Stimulated activated CD8-positive, alpha-beta memory T cell treated with anti-CD3 and anti-CD28 coated beads, Interleukin-12 subunit alpha, Interleukin-12 subunit beta, amount 100 ng/mL, for 1 hour (primary cell): Measurements from ENCODE around the gene POP5.
A peak's percentile ranks its signal among the peaks of the same experiment; 100 is the strongest.

Source experiments
- DNase-seq: peaks from one replicate; pipeline ENCODE4 v3.0.0-alpha.2; 2020; ENCODE audit warnings: low read depth

Gene POP5

DNA sequence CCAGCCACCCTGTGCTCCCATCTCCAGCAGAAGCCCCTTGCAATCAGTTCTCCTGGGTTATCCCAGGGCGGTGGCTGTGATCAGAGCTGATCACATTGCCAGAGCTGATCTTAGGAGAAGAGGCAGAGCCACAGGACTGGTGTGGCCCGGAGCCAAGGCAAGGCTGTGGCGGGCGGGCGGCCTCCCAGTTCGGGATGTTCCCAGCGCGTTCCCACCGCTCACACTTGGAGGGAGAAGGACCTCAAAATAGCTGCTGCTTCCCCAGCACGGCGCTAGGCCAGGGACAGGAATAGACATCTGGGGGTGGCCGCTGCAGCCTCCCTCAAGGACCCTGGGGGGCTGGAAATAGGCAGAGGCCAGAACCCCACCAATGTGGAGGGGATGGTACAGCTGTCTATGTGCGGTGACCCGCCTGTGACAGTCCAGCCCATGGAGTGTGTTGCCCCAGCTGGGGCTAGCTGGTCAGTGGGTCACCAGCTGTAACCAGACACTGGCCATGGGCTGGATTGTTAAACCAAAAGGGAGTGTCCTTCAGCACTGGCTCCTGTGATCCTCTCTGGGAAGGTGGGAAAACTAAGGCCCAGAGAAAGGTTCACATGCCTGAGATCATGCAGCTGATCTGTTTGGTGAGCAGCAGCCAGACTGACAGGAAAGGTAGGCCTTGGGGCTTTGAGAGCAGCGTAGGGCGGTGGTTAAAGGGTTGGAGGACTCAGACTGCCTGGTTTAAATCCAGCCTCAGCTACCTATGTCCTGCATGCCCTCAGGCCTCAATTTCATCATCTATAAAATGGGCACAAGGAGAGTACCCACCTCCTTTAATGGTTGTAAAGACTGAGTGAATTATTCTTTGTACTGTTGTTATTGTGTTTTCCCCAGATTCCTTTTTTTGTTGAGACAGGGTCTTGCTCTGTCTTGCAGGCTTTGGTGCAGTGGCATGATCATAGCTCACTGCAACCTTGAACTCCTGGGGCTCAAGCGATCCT lies 8.0 kb upstream of the POP5 start:
- no peak for DNase-seq

DNA sequence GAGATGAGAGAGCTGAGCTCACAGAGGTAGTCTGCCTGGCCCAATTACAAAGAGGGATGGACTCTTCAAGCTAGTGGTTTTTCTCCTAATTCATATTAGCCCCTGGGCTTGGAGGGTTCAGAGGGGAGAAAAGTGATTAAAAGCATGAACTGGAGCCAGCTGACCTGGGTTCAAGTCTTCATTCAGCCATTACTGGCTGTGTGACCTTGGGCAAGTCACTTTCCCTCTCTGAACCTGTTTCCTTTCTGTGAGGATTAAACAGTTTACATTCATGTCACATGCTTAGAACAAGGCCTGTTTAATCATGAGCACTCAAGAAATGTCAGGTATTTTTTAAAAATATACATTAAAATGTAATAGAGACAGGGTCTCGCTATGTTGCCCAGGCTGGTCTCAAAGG lies 7.2 kb upstream of the POP5 start:
- no peak for DNase-seq

GRCh38 chr12:120586860-120587259 lies 5.7 kb upstream of the POP5 start:
- DNase-seq, result no peak

- no peak for DNase-seq
Observed at GRCh38 chr12:120586206-120586605, 5.0 kb upstream of the POP5 start.

DNA sequence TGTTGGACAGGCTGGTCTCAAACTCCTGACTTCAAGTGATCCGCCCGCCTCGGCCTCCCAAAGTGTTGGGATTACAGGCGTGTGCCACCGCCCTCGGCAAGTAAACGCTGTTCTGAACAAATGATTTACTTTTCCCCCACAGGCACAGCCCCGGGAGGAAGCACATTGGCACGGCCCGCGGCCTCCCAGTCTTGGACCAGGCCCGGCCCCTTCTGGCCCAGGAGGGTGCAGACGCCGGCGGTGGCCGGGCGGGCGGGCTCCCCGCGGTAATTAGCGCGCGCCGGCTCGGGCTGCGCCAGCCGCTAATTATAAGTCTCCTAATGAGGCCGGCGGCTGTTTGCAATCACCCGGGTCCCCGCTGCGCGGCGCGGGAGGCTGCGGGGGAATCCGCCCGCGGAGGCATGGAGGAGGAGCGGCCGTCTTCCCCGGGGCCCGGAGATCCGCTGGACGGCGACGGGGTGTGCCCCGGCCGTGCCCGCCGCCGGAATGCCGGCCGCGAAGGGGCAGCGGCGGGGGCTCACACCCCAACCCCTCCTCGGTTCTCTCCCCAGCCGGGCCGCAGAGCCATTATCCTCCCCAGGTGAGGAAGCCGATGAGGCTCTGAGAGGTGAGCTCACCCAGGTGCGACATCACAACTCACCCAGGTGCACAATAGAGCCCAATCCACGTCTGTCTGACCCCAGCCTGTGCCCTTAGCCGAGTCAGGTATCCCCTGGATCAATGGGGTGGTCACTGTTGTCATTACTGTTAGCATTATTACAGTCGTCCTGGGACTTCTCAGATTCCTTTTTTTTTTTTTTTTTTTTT lies 3.3 kb upstream of the POP5 start:
- DNase-seq, result peak; percentile 16

DNA sequence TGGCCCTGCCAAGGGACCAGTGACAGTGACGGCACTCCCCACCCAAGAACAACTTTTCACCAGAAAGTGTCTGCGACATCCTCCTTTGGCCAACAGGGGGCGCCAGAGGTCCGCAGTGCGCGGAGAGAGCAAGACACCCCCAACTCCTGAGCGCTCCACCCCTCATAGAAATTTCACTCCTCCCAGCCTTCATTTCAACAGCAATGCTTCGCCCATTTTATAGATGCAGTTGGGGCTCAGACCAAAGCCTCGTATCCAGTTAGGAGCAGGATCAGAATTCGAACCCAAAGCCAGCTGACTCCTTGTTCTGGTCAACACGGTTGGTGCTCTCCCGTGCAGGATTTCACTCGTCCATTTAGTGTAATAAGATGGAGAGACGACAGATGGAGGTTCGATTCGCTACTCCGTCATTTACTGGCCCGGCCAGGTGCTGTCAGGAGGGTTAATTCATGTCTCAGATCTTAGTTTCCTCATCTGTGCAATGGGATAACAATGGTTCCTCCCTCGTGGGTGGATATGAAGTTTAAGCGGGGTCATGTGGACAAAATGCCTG lies 2.4 kb upstream of the POP5 start:
- peak; percentile 75 for DNase-seq

- DNase-seq, result no peak
Observed at GRCh38 chr12:120581998-120582397, 796 bp upstream of the POP5 start.

DNA sequence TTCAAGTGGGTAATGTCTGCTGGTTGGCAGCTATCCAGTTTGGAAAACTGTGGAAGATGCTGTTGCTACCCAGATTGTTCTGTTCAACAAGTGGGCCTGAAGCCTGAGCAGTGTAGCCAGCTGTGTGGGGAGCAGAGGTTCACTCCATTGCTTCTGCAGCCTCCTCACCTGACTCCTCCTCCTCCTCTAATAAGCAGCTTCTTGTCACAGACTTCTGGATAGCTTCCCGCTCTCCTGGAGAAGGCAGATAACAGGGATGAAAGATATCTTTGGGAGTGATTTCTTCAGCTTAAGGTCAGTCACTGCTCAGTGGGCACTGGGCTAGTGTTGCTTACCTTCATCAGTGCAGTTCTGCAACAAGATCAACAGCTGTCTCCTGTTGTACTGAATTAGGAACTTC lies 2.0 kb downstream of the POP5 start:
- DNase-seq, result no peak

GRCh38 chr12:120574106-120574505 lies 7.1 kb downstream of the POP5 start:
- no peak for DNase-seq

DNA sequence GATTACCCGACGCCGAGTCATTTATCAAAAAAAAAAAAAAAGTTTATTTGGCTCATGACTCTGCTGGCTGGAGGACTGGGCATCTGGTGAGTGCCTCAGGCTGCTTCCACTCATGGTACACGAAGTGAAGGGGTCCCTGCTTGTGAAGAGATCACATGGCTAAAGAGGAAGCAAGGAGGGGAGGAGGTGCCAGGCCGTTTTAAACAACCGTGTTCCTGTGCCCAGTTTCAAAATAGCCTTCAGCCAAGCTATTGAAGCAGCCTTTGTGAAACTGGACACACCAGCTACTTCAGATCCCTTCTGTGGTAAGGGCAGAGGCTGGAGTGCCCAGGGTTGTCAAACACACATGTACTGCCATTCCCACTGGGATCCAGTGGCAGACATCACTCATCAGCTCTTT lies 7.6 kb downstream of the POP5 start:
- no peak for DNase-seq

- no peak for DNase-seq
Observed at GRCh38 chr12:120571299-120571698, 9.9 kb downstream of the POP5 start.

DNA sequence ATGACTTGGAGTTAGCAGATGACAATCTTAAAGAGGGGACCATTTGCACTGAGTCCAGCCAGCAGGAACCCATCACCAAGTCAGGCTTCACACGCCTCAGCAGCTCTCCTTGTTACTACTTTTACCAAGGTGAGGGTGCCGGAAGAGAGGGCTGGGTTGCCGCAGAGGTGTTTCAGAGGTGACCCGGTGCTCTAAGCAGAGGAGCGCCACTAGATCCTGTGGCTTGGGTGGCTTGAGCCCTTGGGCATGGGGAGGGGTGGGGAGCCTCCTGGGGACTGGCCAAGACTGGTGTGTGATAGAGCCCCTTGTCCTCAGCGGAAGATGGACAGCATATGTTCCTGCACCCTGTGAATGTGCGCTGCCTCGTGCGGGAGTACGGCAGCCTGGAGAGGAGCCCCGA lies 17.7 kb downstream of the POP5 start:
- DNase-seq, result no peak

DNA sequence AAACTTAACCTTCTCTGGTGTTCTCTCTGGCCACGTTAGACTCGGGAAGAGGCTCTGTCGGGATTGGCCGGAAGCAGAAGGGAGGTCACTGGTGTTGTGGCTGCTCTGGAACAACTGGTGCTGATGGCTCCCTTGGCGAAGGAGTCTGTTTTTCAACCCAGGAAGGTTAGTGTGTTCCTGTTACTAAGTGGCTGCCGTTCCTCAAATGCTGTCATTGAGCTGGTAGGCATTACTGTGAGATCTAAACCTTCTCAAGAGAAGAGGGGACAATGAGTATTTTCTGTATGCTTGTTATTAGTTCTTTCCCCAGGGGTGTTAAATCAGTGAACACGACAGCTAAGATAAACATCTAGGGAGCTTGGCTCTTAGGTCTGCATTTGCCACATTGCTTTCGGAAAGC lies 18.3 kb downstream of the POP5 start:
- no peak for DNase-seq

DNA sequence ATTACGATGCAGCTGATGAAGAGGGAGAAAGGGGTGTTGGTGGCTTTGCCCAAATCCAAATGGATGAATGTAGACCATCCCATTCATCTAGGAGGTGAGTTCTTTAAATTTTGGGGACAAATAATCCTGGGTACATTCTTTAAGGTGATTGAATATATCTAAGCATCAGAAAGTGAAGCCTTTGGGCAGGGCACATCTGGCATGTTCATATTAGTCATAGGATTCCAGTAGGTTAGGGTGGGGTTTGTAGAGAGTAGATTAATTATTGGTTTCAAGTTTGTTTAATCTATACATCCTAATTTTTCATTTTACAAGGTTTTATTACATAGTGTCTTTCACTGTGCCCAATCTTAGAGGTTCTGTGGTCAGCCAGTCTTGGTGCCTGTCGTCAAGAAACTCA lies 23.6 kb downstream of the POP5 start:
- no peak for DNase-seq

GRCh38 chr12:120554678-120555077 lies 26.5 kb downstream of the POP5 start:
- DNase-seq, result no peak

- DNase-seq, result no peak
Observed at GRCh38 chr12:120546050-120546386, 35.2 kb downstream of the POP5 start.

DNA sequence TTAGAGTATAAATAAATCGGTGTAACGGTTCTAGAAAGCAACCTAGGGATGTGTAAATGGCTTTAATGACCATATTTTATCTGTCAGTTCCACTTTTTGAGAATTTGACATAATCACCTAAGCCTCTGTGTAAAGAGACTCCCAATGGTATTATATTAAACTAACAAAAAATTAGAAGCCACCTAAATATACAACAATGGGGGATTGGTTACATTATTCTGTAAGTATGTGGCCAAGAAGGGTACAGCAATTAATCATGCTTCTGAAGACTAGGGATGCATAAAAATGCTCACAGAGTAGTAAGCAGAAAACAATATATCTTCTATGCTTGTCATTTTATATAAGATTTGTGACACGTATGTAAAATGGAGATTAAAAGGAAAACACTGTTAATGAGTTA lies 36.5 kb downstream of the POP5 start:
- DNase-seq, result no peak

- DNase-seq, result no peak
Observed at GRCh38 chr12:120542166-120542565, 39.0 kb downstream of the POP5 start.

- no peak for DNase-seq
Observed at GRCh38 chr12:120540445-120540844, 40.8 kb downstream of the POP5 start.

GRCh38 chr12:120539303-120539702 lies 41.9 kb downstream of the POP5 start:
- no peak for DNase-seq

GRCh38 chr12:120538281-120539156 lies 42.7 kb downstream of the POP5 start:
- no peak for DNase-seq

- no peak for DNase-seq
Observed at GRCh38 chr12:120537856-120538220, 43.4 kb downstream of the POP5 start.
